Anterior cingulate cortex (tissue), 58 donors: ENCODE results near the gene VDR.

ENCODE experiments used
- DNase-seq, 58 donors: peaks; one replicate each; lab custom pipeline; 2025; lab: John Stamatoyannopoulos, UW

VDR gene

DNA sequence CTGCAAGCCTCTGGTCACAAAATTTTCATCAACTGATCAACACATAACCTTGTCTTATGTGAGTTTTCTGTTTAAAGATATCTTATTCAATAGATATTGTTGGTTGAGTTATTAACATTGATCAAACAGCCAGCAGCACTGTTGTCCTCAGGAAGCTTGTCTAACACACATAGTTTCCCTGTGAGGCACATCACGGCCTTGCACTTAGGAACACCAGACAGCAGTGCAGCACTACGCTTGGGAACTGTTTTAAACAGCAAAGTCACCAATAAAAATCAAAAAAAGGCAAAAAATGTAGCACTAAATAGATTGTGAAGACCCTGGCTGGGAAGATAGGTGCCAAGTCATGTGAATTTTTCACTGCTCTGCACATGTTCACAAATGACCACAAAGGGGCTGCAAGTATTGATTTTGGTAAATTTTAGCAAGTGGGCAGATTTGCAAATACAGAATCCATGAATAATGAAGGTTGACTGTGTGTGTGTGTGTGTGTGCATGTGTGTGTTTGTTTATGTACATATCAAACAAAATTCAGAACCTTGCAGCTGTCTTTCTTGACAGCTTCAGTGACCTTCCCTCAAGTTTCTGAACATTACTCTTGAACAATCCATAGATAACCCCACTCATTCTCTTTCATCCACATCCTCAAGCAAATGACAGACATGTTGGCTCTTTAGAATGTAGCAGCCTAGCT lies 28.9 kb downstream of the VDR start:
- DNase-seq, result no peak

- no peak for DNase-seq
Observed at GRCh38 chr12:47874316-47874715, 30.5 kb downstream of the VDR start.

DNA sequence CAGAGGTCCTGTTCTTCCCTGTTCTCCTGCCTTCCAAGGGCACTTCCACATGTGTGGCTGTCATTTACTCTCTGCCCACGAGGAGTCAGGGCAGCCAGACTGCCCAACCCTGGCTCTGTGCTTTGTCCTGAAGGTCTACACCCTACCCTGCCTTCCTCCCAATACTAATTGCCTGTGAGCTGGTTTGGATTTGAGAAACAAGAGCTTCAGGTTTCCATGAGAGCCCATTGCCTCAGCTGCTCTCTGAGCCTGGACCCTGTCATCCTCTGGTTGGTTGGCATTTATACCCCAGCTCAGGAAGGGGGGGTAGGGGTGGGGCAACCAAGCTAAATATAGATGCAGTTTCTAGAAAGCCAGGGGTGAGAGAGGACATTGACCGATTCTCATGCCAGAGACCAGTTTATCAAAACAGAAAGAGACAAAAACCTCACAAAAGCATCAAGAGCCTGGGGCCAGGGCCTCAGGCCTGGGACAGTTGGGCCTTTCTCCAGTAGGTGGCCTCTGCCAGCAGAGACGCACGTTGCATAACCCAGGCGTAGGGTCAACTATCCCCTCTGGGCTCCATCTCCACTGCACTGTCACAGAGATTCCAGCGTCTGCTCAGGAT lies 34.5 kb downstream of the VDR start:
- peak in 1 of 58 donors; percentile 4 for DNase-seq

GRCh38 chr12:47868552-47869031 lies 36.2 kb downstream of the VDR start:
- peak in 1 of 58 donors; percentile 16 for DNase-seq

- DNase-seq, result no peak
Observed at GRCh38 chr12:47868041-47868440, 36.8 kb downstream of the VDR start.

DNA sequence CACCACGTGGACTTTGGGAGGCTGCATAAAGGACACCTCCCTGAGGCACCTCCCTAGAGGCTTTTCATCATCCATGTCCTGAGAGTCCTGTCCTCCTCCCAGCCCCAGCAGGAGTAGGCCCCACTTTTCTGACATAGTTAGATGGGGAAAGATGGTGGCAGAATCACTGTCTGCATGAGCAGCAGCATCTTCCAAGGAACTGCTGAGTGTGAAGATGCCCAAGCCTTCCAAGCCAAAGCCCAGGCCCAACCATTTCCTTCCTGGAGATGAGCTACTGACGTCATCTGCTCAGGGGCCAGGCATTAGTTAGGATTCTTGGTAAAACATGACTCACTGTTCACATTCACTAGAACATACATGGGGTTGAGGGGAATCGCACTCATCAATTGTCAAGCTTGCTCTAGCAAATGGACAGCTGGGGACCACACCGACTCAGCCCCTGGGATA lies 37.3 kb downstream of the VDR start:
- no peak for DNase-seq

GRCh38 chr12:47864646-47865235 lies 40.1 kb downstream of the VDR start:
- DNase-seq, result no peak

DNA sequence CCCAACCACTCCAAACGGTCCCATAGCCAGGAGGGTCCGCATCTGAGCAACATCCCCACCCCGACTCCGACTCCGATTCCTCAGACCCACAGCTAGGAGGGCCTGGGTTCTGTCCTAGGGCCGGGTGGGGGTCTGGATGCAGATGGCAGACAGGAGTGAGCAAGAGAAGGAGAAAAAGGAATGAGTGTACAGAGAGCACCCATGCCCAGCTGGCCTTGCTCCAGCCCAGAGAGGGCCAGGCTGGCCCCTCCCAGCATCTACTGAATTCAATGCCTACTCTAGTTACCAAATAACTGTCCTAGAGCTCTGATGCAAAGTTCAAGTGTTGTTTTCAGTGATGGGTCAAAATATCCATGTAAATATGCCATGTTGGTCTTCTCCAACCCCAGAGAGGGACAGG lies 40.8 kb downstream of the VDR start:
- DNase-seq, result no peak

- no peak for DNase-seq
Observed at GRCh38 chr12:47863467-47863866, 41.3 kb downstream of the VDR start.

DNA sequence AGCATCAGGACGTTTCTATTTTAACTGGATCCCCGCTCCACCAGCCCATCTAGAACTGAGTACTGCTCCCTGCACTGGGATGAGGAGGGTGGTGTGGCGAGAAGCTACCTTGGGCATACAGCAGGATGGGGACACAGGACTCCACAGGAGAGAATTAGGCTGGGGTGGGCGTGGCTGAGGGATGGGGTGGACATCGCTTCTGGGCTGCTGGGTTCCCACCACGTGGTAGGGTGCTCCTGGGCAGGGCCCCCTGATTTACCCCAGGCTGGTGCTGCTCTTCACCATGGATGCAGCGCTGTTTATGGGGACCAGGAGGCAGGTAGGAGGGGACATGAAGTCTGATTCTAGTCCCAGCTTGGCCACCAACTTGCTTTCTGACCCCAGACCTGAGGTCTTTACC lies 41.9 kb downstream of the VDR start:
- no peak for DNase-seq

GRCh38 chr12:47862167-47862750 lies 42.5 kb downstream of the VDR start:
- DNase-seq, result no peak

DNA sequence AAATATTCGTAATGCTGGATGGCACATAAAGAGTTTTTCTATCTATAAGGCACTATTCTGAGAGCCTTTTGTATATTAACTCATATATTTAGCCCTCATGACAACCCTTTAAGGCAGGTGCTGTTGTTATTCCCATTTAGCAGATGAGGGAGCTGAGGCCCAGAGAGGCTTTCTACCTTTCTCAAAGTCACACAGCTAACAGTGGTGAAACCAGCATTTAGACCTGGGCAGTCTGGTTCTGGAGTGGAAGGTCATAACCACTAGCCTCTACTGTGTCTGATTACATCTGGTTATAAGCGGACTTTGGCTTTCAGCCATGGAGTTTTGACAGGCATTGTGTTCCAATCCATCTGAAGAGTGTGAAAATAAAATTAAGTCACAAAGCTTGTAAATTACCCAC lies 43.9 kb downstream of the VDR start:
- no peak for DNase-seq

- DNase-seq, result no peak
Observed at GRCh38 chr12:47860279-47860841, 44.4 kb downstream of the VDR start.

GRCh38 chr12:47858511-47859266 lies 46.1 kb downstream of the VDR start:
- no peak for DNase-seq

DNA sequence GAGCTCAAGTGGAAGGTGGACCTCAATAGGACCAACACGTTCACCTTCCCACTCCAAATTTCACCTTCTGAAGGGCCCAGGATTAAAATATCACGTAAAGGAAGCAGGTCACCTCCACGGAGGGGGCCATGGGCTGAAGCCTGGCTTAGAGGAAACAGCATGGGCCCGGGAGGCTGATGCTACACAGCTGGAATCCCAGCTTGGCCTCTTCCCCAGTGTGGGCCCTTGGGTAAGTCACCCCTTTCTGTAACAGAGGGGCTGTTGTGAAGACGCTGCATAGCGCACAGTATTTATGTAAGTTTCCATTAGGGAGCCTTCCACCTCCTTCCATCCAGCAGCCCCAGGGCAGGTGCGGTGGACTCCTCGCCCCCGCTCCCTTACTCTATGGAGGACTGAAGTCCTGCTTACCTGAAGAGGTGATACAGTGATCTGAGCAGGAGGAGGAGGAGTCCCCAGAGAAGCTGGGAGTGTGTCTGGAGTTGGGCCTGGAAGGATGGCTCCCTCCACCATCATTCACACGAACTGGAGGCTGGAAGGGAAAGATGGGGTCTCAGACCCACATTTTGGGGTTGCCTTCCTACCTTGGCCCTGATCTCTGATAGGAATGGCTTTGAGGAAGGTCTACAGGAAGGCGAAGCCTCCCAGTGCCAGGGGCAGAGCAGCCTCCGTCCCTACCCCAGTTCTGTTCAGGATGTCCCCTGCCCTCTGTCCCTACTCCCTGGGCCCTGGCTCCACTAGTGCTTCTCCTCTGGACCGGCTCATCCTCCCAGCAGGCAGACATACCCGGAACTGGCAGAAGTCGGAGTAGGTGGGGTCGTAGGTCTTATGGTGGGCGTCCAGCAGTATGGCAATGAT lies 47.8 kb downstream of the VDR start:
- DNase-seq, result no peak

- DNase-seq, result no peak
Observed at GRCh38 chr12:47856094-47856493, 48.7 kb downstream of the VDR start.

GRCh38 chr12:47855502-47855901 lies 49.3 kb downstream of the VDR start:
- DNase-seq, result no peak

DNA sequence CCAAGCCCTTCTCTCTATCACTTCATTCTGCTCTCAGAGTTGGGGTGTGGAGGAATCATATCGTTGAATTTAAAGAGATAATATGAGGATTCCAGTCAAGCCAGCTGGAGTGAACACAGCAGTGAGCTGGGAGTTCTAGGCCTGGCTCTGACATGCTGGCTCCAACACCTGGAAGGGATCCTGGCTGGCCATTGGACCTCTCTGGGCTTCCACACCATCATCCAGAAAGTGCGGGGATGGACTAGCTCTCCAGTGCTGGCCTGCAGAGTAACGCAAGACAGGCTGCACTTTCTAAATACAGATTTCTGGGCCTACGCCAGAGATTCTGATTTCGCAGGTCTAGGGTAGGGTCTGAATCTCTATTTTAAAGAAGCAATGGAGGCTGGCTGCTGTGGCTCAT lies 50.3 kb downstream of the VDR start:
- no peak for DNase-seq

- DNase-seq, result peak in 3 of 58 donors; percentile 1 to 9 (median 6)
Observed at GRCh38 chr12:47852096-47852571, 52.7 kb downstream of the VDR start.
